GM12891 (cell line): Measurements from ENCODE around the gene HTR7.
A peak's percentile ranks its signal among the peaks of the same experiment; 100 is the strongest.

ENCODE experiments used
- DNase-seq: peaks from one replicate; pipeline ENCODE4 v3.0.0; 2011; ENCODE audit warnings: low spot score; ENCODE audit not compliant: insufficient read length
- FAIRE-seq: peaks from 2 replicates; lab custom pipeline; 2011; peaks lifted over from hg19 to GRCh38; lab: Jason Lieb, UNC
- PAX5 ChIP-seq: IDR thresholded peaks from 2 replicates; pipeline ENCODE4 v1.6.1; 2011; ENCODE audit warnings: low read length, moderate library complexity, mild to moderate bottlenecking; ENCODE audit not compliant: insufficient read depth, severe bottlenecking
- POLR2A ChIP-seq: IDR thresholded peaks from 2 replicates; pipeline ENCODE4 v1.6.1; 2011; ENCODE audit warnings: low read depth, low read length, control low read depth
- POLR2AphosphoS5 ChIP-seq: IDR thresholded peaks from 2 replicates; pipeline ENCODE4 v1.6.1; 2011; ENCODE audit warnings: low read depth, low read length, control low read depth
- POU2F2 ChIP-seq: IDR thresholded peaks from 2 replicates; pipeline ENCODE4 v1.6.1; 2011; ENCODE audit warnings: low read depth, mild to moderate bottlenecking, control low read depth, low read length, moderate library complexity
- SPI1 ChIP-seq: IDR thresholded peaks from 2 replicates; pipeline ENCODE4 v1.6.1; 2011; ENCODE audit warnings: low read depth, low read length, control low read depth
- TAF1 ChIP-seq: IDR thresholded peaks from 2 replicates; pipeline ENCODE4 v1.6.1; 2011; ENCODE audit warnings: low read depth, low read length, control low read depth

Gene HTR7

GRCh38 chr10:90746829-90747228 is 111.0 kb downstream of the HTR7 start:
- TF ChIP-seq SPI1 (no peak), PAX5 (no peak), TAF1 (no peak), POU2F2 (no peak), POLR2AphosphoS5 (no peak), POLR2A (no peak)
- no peak for DNase-seq
- FAIRE-seq = no peak

GRCh38 chr10:90745565-90745964 is 112.3 kb downstream of the HTR7 start:
- TF ChIP-seq POU2F2 (no peak), TAF1 (no peak), SPI1 (no peak), PAX5 (no peak), POLR2AphosphoS5 (no peak)
- no peak for DNase-seq
- FAIRE-seq = no peak

- no peak for DNase-seq
- TF ChIP-seq PAX5 = no peak
- TF ChIP-seq TAF1 = no peak
- no peak for TF ChIP-seq POU2F2
- no peak for TF ChIP-seq SPI1
- no peak for TF ChIP-seq POLR2AphosphoS5
- no peak for TF ChIP-seq POLR2A
- FAIRE-seq = no peak
These were observed 114.5 kb downstream of the HTR7 start for GRCh38 chr10:90743291-90743690.

GRCh38 chr10:90741926-90742565 is 115.8 kb downstream of the HTR7 start:
- DNase-seq = no peak
- no peak for FAIRE-seq
- TF ChIP-seq TAF1 (no peak), POLR2A (no peak), POU2F2 (no peak), PAX5 (no peak), POLR2AphosphoS5 (no peak), SPI1 (no peak)

GRCh38 chr10:90740265-90740664 is 117.6 kb downstream of the HTR7 start:
- TF ChIP-seq POLR2A = no peak
- TF ChIP-seq SPI1 = no peak
- no peak for FAIRE-seq
- DNase-seq = no peak

GRCh38 chr10:90738885-90739284 is 119.0 kb downstream of the HTR7 start:
- TF ChIP-seq PAX5 (no peak), SPI1 (no peak), POLR2AphosphoS5 (no peak), TAF1 (no peak), POU2F2 (no peak), POLR2A (no peak)
- DNase-seq (no peak), FAIRE-seq (no peak)

- DNase-seq (no peak), FAIRE-seq (no peak)
- TF ChIP-seq POU2F2 (no peak), TAF1 (no peak), SPI1 (no peak), POLR2A (no peak), POLR2AphosphoS5 (no peak), PAX5 (no peak)
These were observed 123.4 kb downstream of the HTR7 start for GRCh38 chr10:90734415-90734814.

- DNase-seq = no peak
- no peak for TF ChIP-seq POLR2A
- TF ChIP-seq TAF1 = no peak
- TF ChIP-seq SPI1 = peak; percentile 90
- TF ChIP-seq PAX5 = no peak
- TF ChIP-seq POU2F2 = no peak
- TF ChIP-seq POLR2AphosphoS5 = no peak
- no peak for FAIRE-seq
These were observed 125.3 kb downstream of the HTR7 start for GRCh38 chr10:90732581-90732980.

GRCh38 chr10:90723416-90724068 is 134.3 kb downstream of the HTR7 start:
- TF ChIP-seq SPI1 (no peak), POLR2AphosphoS5 (no peak), POU2F2 (no peak), POLR2A (no peak), TAF1 (no peak), PAX5 (no peak)
- DNase-seq = no peak
- no peak for FAIRE-seq

GRCh38 chr10:90722832-90723231 is 135.0 kb downstream of the HTR7 start:
- FAIRE-seq = no peak
- no peak for TF ChIP-seq POLR2AphosphoS5
- TF ChIP-seq POLR2A = no peak
- TF ChIP-seq POU2F2 = no peak
- no peak for TF ChIP-seq TAF1
- no peak for TF ChIP-seq PAX5
- TF ChIP-seq SPI1 = no peak

More at GRCh38 chr10:90722832-90723231, 135.0 kb downstream of the HTR7 start:
- DNase-seq = no peak
